ENCODE results near the gene C6orf47. TPM values are rescaled to one million over a fixed set of nuclear protein-coding genes. Genes with fewer than 3 reads are reported as not detected.

C6orf47 gene
- total and polyA plus RNA-seq, 4 donors: 2.0 to 10.8 (median 7.4) TPM

DNA sequence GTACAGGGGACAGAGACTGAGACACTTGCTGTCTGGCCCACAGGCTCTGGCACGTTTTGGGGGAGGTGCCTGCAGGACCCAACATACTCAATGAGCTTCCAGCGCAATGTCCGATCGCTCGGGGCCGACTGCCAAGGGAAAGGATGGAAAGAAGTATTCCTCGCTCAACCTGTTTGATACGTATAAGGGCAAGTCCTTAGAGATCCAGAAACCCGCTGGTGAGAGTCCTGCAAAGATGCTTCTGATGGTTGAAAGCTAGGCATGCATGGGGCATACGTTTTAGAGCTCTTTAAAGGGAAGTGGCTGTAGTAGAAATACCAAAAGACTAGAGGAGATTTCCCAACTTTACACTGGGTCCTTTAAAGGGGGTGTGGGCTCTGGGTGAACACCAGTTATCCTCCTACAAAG lies 37.9 kb downstream of the C6orf47 start:
- H3K36me3 ChIP-seq (ENCODE audit: control insufficient read depth in 4 of 4, insufficient read depth in 3 of 4, low read depth in 1 of 4, low read length in 3 of 4): peaks cover 15 to 42% (median 39%) of the 10 kb centered on the region in 4 donors
- TF ChIP-seq, protein P1, sequence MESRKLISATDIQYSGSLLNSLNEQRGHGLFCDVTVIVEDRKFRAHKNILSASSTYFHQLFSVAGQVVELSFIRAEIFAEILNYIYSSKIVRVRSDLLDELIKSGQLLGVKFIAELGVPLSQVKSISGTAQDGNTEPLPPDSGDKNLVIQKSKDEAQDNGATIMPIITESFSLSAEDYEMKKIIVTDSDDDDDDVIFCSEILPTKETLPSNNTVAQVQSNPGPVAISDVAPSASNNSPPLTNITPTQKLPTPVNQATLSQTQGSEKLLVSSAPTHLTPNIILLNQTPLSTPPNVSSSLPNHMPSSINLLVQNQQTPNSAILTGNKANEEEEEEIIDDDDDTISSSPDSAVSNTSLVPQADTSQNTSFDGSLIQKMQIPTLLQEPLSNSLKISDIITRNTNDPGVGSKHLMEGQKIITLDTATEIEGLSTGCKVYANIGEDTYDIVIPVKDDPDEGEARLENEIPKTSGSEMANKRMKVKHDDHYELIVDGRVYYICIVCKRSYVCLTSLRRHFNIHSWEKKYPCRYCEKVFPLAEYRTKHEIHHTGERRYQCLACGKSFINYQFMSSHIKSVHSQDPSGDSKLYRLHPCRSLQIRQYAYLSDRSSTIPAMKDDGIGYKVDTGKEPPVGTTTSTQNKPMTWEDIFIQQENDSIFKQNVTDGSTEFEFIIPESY (IDR thresholded peaks at IDR 0.05): no peak
- no peaks in the 10 kb centered on the region for H3K27me3 ChIP-seq (ENCODE audit: control insufficient read depth in 4 of 4, insufficient read depth in 4 of 4, low read length in 3 of 4)
- peaks cover 4 to 14% (median 7%) of the 10 kb centered on the region in 4 donors for H3K4me1 ChIP-seq (ENCODE audit: control insufficient read depth in 4 of 4, insufficient read depth in 4 of 4, low read length in 3 of 4)
- H3K4me3 ChIP-seq (ENCODE audit: low read depth in 1 of 3, low read length in 3 of 3): no peak overlapping the region
- H3K9me3 ChIP-seq (ENCODE audit: control insufficient read depth in 4 of 4, low read length in 3 of 4): no peaks in the 10 kb centered on the region
- no peak overlapping the region for H3K9ac ChIP-seq (ENCODE audit: low read depth in 1 of 2, low read length in 2 of 2)
- H3K27ac ChIP-seq (ENCODE audit: low read depth in 1 of 2, low read length in 2 of 2): no peak overlapping the region
- WGBS: 78% methylated on average over 10 of the region's 10 CpGs
- DNase-seq (ENCODE audit: low spot score): no peak

DNA sequence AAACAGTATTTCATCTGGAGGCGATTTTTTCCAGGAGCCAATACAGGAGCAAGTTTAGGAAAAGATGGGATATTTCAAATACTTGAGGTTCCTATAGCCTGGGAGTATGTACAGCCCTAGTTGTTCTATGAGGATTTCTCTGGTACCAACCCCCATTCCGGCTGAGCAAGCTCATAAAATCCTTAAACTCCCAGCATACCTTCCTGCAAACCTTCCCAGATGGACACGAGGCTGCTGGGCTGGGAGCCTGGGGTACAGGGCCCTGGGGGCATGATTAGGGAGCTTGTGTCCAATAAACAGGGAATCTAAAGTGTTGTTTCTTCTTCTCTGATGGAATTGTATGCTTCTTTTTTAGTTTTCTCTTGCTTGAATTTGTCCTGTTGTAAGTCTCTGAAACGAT lies 38.6 kb downstream of the C6orf47 start:
- no peak for DNase-seq (ENCODE audit: low spot score)
- Histone ChIP-seq H3K9ac (ENCODE audit: low read depth in 1 of 2, low read length in 2 of 2) (peak overlapping the region in 1 of 2 donors; percentile 97), H3K4me1 (ENCODE audit: control insufficient read depth in 4 of 4, insufficient read depth in 4 of 4, low read length in 3 of 4) (peaks cover 4 to 14% (median 7%) of the 10 kb centered on the region in 4 donors), H3K9me3 (ENCODE audit: control insufficient read depth in 4 of 4, low read length in 3 of 4) (no peaks in the 10 kb centered on the region), H3K27me3 (ENCODE audit: control insufficient read depth in 4 of 4, insufficient read depth in 4 of 4, low read length in 3 of 4) (no peaks in the 10 kb centered on the region), H3K27ac (ENCODE audit: low read depth in 1 of 2, low read length in 2 of 2) (peak overlapping the region in 1 of 2 donors; percentile 95), H3K36me3 (ENCODE audit: control insufficient read depth in 4 of 4, insufficient read depth in 3 of 4, low read depth in 1 of 4, low read length in 3 of 4) (peaks cover 13 to 36% (median 32%) of the 10 kb centered on the region in 4 donors), H3K4me3 (ENCODE audit: low read depth in 1 of 3, low read length in 3 of 3) (peak overlapping the region in 2 of 3 donors; percentile 87 to 90)
- 58% methylated on average over 4 of the region's 4 CpGs for WGBS
- no peak for TF ChIP-seq RAD21 (IDR thresholded peaks at IDR 0.05)
- TF ChIP-seq, protein P2, sequence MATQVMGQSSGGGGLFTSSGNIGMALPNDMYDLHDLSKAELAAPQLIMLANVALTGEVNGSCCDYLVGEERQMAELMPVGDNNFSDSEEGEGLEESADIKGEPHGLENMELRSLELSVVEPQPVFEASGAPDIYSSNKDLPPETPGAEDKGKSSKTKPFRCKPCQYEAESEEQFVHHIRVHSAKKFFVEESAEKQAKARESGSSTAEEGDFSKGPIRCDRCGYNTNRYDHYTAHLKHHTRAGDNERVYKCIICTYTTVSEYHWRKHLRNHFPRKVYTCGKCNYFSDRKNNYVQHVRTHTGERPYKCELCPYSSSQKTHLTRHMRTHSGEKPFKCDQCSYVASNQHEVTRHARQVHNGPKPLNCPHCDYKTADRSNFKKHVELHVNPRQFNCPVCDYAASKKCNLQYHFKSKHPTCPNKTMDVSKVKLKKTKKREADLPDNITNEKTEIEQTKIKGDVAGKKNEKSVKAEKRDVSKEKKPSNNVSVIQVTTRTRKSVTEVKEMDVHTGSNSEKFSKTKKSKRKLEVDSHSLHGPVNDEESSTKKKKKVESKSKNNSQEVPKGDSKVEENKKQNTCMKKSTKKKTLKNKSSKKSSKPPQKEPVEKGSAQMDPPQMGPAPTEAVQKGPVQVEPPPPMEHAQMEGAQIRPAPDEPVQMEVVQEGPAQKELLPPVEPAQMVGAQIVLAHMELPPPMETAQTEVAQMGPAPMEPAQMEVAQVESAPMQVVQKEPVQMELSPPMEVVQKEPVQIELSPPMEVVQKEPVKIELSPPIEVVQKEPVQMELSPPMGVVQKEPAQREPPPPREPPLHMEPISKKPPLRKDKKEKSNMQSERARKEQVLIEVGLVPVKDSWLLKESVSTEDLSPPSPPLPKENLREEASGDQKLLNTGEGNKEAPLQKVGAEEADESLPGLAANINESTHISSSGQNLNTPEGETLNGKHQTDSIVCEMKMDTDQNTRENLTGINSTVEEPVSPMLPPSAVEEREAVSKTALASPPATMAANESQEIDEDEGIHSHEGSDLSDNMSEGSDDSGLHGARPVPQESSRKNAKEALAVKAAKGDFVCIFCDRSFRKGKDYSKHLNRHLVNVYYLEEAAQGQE (IDR thresholded peaks at IDR 0.05): no peak
- TF ChIP-seq FOXA1 (IDR thresholded peaks at IDR 0.05): no peak
- no peak for TF ChIP-seq JUND (IDR thresholded peaks at IDR 0.05)
- TF ChIP-seq FOXA2 (IDR thresholded peaks at IDR 0.05): no peak
- no peak for TF ChIP-seq HNF4G (IDR thresholded peaks at IDR 0.05)
- TF ChIP-seq, protein P3, sequence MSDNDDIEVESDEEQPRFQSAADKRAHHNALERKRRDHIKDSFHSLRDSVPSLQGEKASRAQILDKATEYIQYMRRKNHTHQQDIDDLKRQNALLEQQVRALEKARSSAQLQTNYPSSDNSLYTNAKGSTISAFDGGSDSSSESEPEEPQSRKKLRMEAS (IDR thresholded peaks at IDR 0.05): no peak

DNA sequence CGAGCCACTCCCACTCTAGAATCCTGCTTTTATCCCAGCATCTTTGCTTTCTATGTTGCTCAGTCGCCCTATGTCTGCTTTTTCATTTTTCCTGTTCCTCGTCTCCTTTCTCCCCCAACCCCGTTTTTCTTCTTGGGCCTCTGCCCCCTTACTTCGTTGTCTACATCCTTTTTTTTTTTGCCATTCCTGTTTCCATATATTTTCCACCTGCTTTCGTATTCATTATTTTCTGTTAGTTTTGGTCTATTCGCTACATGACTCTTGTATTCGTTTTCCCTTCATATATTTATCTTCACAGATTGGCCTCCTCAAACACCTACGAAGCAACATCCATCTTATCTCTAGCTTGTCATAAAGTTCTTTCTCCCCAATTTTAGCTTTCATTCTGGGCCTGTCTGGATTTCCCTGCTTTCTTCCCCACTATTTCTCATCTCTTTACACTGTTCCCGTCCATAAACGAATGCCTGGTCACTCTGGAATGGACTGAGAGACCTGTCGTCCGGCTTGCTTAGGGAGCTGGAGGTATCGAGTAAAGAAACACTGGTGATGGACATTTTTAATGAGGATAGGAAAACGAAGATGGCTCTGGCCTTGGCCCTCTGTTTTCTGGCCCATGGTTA lies 39.1 kb downstream of the C6orf47 start:
- Histone ChIP-seq H3K36me3 (ENCODE audit: control insufficient read depth in 4 of 4, insufficient read depth in 3 of 4, low read depth in 1 of 4, low read length in 3 of 4) (peaks cover 12 to 30% (median 27%) of the 10 kb centered on the region in 4 donors), H3K27me3 (ENCODE audit: control insufficient read depth in 4 of 4, insufficient read depth in 4 of 4, low read length in 3 of 4) (no peaks in the 10 kb centered on the region), H3K4me3 (ENCODE audit: low read depth in 1 of 3, low read length in 3 of 3) (peak overlapping the region; percentile 87 to 96 (median 90)), H3K27ac (ENCODE audit: low read depth in 1 of 2, low read length in 2 of 2) (peak overlapping the region; percentile 93 to 95), H3K9me3 (ENCODE audit: control insufficient read depth in 4 of 4, low read length in 3 of 4) (no peaks in the 10 kb centered on the region), H3K9ac (ENCODE audit: low read depth in 1 of 2, low read length in 2 of 2) (peak overlapping the region; percentile 84 to 97), H3K4me1 (ENCODE audit: control insufficient read depth in 4 of 4, insufficient read depth in 4 of 4, low read length in 3 of 4) (peaks cover 4 to 14% (median 7%) of the 10 kb centered on the region in 4 donors)
- TF ChIP-seq YY1 (IDR thresholded peaks at IDR 0.05) (no peak), NR2F2 (IDR thresholded peaks at IDR 0.05) (no peak), JUND (IDR thresholded peaks at IDR 0.05) (no peak), FOXA2 (IDR thresholded peaks at IDR 0.05) (no peak), HNF4A (conservative IDR thresholded peaks at IDR 0.05) (no peak), FOXA1 (IDR thresholded peaks at IDR 0.05) (no peak)
- TF ChIP-seq, protein P4, sequence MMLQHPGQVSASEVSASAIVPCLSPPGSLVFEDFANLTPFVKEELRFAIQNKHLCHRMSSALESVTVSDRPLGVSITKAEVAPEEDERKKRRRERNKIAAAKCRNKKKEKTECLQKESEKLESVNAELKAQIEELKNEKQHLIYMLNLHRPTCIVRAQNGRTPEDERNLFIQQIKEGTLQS (IDR thresholded peaks at IDR 0.05): no peak
- WGBS: 29% methylated on average over 15 of the region's 15 CpGs
- no peak for DNase-seq (ENCODE audit: low spot score)

All from liver (tissue), 9 donors.